Frontal cortex (tissue), 4 donors: Measurements from ENCODE around the gene MAP4K4. TPM values are rescaled to one million over a fixed set of nuclear protein-coding genes. Genes with fewer than 3 reads are reported as not detected.

Experiments used
- DNase-seq, 2 donors: peaks; one replicate each; pipeline ENCODE4 v3.0.0; 2012; ENCODE audit warnings: low spot score in 2 of 2
- FAIRE-seq: peaks from 2 replicates; lab custom pipeline; 2012; peaks lifted over from hg19 to GRCh38; lab: Jason Lieb, UNC
- total RNA-seq: library from RNA; depleted of rRNA; stranded (reverse); fragments of >200 nt; gene quantifications from one replicate; pipeline ENCODE4 v1.2.3, GENCODE V29; 2014
- donor health status: control.
- donor health status: control.
- donor health status: control.

Gene MAP4K4
- total RNA-seq, 1 donor from 2014 or later, result 161 TPM

DNA sequence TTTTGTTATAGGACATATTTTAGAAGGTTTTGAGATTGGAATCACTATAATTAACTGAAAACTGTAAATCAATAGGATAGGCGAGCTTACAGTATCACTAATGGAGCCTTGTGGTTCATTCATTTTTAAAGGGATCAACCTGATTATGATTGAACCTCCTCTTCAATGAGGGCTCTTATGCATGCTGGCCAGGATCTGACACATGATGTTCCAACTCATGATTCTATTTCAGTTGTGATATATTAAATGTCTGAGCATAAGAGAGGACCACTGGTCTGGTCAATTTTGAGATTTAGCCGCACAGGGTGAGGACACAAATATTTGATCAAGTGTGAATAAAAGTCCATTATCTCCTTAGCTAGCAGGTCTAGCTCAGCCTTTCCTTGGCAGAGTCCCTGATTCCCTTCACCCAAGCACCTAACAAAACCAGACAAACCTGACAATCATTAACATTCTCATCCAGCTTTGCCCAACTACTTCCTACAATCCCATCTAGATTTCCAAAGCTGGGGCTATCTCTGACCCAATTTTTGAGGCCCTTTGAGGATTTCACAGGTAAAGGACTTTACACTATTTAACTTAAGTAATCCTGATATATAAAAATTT lies 6.9 kb upstream of the MAP4K4 start:
- no peak for DNase-seq
- no peak for FAIRE-seq

DNA sequence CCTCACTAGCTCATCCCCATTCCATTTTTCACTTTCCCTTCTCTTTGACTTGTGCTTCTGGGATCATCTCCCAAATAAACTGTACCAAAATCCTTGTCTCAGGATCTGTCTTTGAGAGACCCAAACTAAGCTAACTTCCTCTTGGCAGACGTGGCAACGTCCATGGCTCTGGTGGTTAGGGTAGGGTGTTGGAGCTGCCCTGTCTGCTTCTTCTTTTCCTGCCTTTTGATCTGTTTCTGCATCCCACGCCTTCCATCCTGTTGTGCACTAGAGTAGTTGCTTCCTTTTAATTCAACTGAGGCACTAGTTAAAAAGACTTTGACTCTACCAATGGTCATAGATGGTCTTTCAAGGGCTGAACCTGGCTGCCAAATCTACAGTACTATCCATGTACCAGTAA lies 5.5 kb upstream of the MAP4K4 start:
- DNase-seq (no peak), FAIRE-seq (no peak)

DNA sequence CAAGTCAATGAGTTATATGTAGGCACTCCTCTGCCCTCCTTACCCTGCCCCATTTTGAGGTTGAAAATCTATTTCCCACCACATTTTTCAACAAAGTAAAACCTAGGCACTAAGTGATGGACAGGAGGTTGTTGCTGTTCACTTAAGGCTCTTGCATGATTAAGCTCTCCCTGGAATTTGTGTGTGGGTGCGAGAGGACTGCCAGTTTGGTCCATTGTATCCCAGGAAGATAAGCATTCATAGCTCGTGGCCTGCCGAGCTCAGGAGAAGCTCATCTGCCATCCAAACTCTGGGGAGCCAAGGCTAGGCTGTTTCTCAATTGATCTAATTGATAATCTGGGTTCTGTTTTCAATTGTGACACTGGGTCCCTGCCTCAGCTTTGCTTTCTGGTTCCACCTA lies 4.7 kb upstream of the MAP4K4 start:
- DNase-seq, result no peak
- no peak for FAIRE-seq

DNA sequence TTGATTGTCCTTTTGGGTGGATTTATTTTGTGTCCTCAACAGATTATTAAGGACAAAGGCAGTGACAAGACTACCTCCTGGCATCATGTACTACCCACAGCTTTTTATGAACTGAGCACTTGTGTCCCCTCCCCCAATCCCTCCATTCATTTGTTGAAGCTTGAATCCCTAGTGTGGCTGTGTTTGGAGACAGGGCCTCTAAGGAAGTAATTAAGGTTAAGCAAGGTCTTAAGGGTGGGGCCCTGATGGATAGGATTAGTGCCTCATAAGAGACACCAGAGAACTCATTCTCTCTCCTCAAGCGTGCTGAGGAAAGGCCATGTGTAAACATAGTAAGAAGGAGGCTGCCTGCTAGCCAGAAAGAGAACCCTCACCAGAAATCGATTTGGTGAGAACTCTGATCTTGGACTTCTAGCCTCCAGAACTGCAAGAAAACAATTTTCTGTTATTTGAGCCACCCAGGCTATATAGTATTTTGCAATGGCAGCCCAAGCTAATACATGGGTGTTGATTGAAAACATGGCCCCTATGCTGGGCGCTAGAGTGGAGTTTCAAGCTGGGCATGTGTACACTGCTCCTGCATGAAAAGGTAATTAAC lies 3.4 kb upstream of the MAP4K4 start:
- no peak for DNase-seq
- no peak for FAIRE-seq

DNA sequence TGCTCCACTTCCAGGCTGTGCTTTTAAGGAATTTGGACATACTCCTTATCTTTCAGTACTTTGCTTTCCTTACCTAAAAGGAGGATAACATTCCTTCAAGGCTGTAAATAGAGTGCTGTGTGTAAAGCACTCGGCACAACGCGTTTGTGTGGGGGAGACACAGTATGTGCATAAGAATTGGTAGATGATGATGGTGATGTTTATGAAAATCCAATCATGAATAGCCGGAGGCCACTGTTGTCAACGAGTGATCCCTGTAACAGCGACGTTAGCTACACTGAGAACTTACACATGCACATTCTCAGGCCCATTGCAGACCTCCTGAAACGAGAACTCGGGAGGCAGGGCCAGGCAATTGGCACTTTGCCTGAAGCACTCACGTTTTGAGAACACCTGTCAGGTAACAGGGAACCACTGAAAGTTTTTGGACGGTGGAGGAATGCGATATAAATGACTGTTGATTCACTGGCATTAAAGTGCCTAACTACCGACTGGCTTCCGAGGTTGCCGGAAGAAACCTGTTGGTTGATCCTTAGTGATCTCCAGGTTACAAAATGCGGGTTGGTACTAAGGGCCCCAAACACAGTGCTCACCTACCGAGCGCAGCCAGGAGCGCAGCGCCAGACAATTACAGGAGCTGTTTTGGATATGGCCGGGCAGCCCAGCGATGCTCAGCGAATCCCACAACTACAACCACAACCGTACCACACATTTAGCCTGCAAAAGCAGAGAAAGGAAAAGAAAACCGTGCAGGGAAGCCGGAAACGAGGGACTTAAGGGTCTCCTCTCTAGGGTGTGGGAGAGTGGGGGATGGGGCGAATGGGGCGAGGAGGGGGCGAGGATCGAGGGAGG lies 1.0 kb upstream of the MAP4K4 start:
- no peak for FAIRE-seq

DNA sequence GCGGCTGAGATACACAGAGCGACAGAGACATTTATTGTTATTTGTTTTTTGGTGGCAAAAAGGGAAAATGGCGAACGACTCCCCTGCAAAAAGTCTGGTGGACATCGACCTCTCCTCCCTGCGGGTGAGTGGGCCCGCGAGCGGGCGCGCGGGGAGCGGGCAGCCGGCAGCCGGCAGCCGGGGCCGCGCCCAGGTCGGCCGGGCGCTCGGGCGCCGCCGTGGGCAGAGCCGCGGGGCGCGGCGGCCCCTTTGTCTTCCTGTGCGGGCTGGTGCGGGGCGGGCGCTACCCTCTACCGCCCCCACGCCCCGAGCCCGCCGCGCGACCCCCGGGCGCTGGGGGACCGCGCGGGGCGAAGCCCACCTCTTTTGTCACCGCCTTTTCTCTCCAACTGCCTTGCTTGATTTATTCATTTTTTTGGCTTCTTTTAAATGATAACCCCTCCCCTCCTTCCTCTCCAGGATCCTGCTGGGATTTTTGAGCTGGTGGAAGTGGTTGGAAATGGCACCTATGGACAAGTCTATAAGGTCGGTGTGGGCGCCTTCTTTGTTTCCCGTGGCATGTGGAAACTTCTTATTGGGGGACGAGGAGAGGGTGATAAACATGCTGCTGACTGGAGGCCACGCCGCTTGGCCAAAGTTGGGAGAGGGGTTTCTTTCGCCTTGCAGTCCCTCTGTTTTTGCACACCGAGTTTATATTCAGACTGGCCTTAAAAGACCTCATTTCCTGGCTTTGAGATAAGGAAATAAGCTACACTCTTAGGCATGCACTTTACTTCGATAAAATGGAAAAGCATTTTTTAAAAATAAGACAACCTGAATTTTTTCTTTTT lies 722 bp downstream of the MAP4K4 start:
- FAIRE-seq (no peak), DNase-seq (peak in 1 of 2 donors; percentile 63)

More for the DNA sequence above, 1.0 kb upstream of the MAP4K4 start:
- DNase-seq, result no peak

DNA sequence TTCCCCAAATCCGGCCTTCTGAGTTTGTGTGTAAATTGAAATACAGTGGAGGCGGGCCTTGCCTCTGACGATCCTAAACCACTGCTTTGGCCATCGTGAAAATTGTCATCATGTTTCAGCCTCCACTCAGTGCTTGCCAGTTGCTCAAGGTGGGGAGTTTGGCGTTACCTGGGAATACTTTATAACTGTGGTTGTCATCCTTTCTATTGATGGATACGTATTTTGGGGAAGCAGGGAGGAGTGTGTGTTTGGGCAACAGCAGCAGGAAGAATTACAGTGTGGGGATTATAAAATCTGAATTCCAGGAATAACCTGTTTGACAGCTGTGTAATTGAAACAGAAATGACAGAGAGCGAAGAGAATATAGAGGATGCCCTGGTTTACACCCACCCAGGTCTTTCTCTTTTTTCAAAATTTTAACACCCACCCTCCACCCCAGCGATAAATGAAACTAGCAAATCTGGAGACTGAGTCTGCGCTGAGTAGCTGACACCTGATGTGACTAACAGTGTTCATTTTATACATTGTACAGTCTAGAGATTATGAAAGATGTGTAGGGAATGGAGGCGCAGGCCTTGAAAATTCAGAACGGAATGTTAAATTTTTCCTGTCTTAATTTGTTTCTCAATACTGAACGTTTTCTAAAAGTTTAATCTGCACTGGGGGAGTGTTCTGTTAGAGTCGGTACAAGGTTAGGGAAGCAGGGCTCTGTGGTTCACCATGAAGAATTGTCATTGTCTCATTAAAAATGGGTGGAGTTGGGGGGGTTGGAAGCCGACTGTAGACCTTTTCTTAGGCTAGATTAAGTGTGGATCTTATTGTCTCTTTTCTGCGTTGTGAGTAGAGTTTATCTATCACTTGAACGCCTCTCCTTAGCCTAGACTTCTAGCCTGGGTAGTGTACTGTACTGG lies 1.6 kb downstream of the MAP4K4 start:
- FAIRE-seq, result no peak
- DNase-seq, result peak in 1 of 2 donors; percentile 33

DNA sequence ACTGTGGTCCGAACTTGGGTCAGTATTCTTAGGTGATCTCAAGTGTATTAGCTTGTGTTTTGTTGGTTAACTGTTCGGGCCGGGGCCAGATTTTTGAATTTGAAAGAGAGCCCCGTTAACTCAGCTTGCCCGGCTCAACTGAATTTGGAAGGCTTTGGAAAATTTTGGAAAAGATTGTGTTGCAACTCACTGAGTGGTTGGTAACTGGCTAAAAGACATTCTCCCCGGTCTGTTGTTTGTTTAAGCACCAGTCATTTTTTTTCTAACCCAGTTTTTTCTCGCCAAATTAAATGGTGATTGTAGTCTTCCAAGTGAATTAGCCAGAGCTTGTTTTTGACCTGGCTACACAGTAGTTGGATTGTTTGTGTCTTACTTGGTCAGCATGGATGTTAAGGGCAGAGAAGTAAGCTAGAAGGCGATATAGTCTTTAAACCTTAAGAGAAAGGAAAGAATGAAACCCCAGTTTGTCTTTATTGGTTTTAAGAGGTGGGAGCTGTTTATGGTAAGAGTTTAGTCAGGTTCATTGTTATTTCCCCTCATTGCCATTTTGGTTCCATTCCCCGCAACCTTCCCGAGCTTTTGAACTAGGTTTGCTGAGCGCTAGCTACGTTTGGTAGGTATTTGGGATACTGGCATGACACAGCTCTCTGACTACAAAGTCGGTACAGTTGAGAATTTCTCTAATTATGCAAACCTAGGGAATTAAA lies 2.4 kb downstream of the MAP4K4 start:
- no peak for FAIRE-seq
- DNase-seq, result no peak

DNA sequence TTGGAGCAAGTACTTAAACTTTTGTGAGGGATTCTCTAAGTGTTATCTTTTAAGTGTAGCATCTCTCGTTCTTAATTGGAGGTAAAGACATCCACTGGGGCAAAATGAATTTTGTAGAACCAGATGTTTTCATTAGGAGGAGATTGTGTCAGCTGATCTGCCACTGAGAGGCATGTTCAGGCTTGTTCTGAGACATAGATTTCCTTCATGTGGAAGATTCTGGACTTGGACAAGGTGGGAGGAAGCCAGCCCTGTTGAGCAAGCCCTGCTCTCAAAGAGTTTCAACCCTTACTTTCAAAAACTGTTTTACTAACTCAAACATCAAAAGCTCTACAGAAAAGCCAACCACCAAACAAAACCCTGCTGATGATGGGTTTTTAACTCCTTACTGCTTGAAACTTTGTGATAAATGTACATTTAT lies 6.5 kb downstream of the MAP4K4 start:
- FAIRE-seq, result no peak
- no peak for DNase-seq

DNA sequence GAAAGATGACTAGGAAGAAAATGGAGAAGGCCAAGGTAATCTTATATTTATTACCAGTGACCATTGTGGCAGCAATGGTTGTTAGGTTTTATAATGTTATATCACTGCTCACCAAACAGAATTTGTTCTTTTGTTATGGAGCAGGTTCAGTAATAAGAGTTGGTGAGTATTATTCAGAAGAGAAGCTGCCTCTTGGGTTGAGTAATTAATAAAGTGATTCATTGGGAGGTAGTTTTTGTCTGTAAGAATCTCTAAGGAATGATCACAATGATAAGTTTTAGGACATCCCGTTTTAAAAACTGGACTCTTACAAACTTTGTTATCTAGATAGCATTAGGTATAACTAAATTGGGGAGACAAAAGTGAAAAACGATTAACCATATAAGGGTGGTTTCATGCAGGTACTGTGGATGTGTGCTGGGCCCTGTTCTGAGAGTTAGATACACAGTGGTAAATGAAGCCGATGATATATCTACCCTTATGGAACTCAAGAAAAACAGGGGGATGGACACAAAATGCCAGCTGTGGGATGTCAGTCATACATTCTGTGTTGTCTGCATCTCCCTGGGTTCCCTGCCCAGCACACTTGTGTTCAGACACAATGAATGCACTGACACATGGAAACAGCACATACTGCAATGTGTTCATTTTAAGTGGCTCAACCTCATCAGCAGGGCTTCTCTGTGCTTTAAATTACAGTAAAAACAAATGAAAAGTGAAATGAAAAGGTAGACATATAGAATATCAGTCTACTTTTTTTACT lies 7.5 kb downstream of the MAP4K4 start:
- DNase-seq, result no peak
- FAIRE-seq, result no peak

DNA sequence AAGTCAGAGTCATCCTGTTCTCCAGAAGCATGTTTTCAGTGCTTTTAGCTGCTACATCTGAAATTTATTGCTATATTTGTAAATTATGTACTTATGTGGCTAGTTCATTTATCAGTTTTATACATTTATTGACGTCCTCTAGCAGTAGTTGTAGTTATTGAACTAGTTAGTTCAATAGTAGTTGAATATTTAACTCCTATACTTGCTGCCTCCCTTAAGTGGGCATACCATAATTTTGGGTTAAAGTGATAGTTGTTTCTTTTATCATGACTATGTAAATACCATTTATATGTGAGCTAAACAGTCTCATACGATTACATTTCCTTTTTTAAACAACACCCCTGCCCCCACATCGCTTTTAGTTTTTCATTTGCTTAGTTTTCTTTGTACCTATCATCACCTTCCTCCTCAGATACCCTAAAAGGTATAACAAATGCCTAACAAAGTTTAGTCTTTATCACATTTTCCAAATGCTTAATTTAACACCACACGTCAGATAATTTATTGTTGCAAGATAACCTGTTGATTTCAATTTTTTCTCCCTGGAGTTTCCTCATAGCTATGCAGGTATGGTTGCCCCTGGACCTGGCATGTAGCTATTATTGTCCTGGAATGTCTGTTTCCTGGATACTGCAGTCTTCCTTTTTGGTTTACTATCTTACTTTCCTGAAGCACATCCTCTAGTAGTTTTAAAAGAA lies 8.8 kb downstream of the MAP4K4 start:
- FAIRE-seq, result no peak
- no peak for DNase-seq

DNA sequence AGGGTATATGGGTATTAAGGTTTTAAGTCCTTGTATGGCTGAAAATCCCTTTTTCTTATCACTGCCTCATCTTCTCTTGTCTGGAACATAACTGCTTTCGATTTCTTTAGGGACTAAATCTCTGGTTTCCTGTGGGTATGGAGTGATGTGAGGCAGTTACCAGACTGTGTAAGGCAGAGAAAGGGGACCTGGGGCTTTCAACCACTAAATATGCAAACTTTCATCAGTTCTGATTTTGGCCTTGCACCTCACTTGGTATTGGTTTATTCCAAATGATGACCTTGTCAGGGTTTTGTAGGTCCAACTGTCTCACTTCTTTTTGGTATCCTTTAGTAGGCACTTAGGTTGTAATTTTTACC lies 9.3 kb downstream of the MAP4K4 start:
- DNase-seq (no peak), FAIRE-seq (no peak)

DNA sequence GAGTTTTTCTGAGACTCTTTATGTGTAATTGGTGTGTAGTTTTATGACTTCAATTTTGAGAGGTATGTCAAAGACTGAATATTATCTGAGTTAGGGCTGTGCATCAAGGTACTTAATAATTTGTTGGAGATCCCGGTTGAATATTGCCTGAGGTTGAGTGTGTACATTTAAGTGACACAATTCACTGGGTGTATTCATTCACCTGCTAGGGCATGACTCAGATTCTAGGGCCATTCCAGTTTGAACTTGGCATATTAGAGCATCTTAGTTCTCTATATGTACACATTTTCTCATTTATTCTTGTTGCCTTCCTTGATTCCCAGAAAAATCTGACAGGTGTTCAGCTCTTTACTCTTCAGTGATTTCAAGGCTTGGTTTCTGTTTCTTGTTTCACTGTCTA lies 12.5 kb downstream of the MAP4K4 start:
- DNase-seq (no peak), FAIRE-seq (no peak)

DNA sequence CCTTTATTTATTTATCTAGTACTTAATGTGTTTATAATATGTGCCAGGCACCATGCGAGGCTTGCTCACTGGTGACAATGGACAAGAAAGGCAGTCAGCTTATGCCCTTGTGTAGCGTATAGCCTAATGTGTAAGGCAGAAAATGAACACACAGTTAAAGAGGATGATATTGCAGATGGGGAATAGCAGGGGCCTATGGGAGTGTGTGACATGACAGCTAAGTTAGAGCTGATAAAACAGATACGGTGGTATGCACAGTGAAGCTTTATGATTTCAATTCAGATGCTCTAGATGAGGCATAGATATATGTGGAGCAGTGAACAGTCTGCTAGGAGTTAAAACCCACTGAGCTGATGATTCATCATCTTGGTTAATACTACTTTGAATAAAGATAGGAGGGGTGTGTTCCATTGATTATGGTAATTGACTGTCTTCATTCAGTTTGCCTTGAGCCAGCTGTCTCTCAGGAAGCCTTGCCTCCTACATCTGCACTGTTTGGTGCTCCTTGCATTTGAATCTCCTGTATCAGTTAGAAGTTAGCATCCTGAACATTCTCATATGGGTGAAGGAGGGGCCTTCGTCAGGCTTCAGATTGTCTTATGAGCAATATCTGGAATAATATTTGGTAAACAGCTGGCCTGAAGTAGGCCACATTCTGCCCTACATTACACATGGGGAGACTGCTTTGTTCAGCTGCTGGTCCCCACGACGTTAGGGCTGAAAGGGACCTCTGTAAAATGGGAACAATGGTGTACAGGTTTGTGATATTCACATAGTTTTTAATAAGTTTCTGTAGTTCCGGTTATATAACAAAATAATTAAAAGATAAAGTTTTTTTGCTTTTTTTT lies 13.2 kb downstream of the MAP4K4 start:
- FAIRE-seq, result no peak
- DNase-seq, result no peak

DNA sequence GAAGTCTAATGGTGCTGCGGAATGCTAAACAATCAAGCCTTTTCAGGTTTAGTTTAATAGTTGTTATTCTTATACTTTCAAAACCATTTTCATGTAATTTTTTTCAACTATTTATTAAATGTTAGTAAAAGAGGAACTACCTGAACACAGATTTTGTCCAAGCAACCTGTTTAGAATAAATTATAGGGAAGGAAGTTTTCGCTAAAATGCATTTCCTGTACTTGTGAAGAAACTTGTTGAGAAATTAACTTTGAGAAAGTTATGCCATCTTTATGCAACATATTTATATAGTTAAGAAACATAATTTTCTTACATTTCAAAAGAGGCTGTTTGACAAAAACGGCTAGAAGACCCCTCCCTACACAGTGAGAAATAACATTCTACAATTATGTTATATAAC lies 16.6 kb downstream of the MAP4K4 start:
- DNase-seq, result no peak

DNA sequence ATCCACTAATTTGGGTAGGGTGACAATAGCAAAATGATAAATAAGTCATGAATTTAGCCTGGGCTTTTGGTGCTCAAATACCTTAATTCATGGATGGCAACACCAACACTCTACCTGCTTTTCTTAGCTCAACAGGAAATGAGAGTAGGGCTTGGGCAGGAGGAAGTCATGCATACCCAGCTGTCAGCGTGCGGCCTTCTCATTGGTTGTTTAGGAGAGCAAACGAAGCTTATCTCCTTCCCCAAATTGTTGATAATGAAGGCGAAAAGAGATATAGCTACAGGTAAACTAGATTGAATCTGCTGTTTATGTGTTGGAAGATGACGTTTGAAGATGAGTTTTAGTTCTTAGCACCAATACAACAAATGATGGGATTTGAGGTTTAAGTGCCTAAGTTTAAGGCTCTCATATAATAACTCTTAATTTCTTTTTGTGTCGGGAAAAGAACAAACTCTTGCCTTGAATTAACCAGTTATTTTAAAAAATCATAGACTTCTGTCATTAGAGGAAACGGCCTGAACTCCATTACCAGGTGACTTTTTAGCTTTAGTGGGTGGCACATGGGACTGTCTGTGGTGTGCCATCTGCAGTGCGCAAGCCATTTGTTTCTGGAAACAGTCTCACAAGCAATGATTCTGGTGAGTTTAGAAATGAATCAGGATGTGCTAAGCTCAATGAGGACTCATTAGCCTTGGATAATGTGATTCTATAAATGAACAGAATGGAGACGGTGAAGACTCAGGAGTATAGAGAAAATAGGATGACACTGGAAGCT lies 19.8 kb downstream of the MAP4K4 start:
- no peak for DNase-seq
- FAIRE-seq, result no peak

More for the DNA sequence above, 16.6 kb downstream of the MAP4K4 start:
- FAIRE-seq, result no peak
